ENCODE data around the gene SEMA5B. TPM values are rescaled to one million over a fixed set of nuclear protein-coding genes. Genes with fewer than 3 reads are reported as not detected.

The SEMA5B gene
- total RNA-seq, 1 experiment from 2014 or later: not detected

- Histone ChIP-seq H3K9me3 (ENCODE audit: insufficient read depth, low read depth) (no peaks in the 10 kb centered on the region), H3K79me2 (ENCODE audit: low read depth) (no peaks in the 10 kb centered on the region), H3K27me3 (ENCODE audit: insufficient read depth, low read depth) (peaks cover 69% of the 10 kb centered on the region), H3K4me1 (replicated peaks; ENCODE audit: insufficient read depth) (no peaks in the 10 kb centered on the region), H3F3A (ENCODE audit: insufficient read depth, low read depth) (no peaks in the 10 kb centered on the region), H2AFZ (no peak overlapping the region), H3K4me2 (0 out of 2 replicates have a peak overlapping the region, but pooled peaks have one; percentile 19), H3K27ac (no peak overlapping the region), H3K4me3 (no peak overlapping the region), H3K9me2 (ENCODE audit: insufficient read depth) (no peaks in the 10 kb centered on the region), H3K36me3 (ENCODE audit: low read depth) (no peaks in the 10 kb centered on the region), H4K20me1 (ENCODE audit: insufficient read depth) (no peaks in the 10 kb centered on the region)
- POLR2A ChIA-PET (ENCODE audit: unreplicated experiment): no interaction called here
- CTCF ChIA-PET: no interaction called here
- TF ChIP-seq CTCF (conservative IDR thresholded peaks at IDR 0.05) (no peak), EZH2 (IDR thresholded peaks at IDR 0.05; ENCODE audit: low read depth) (no peak)
- no TSS peak for BruUV-seq (replicated peaks)
- no peak for DNase-seq
- intact Hi-C loops (cut with micrococcal nuclease; ENCODE audit: unreplicated experiment): no loop called here
Measured at GRCh38 chr3:122992676-122993075, 34.9 kb downstream of the SEMA5B start.

GRCh38 chr3:122992133-122992532 is 35.4 kb downstream of the SEMA5B start:
- Histone ChIP-seq H3K4me3 (no peak overlapping the region), H3K4me2 (no peak overlapping the region), H2AFZ (no peak overlapping the region), H3K9me2 (ENCODE audit: insufficient read depth) (no peaks in the 10 kb centered on the region), H3K79me2 (ENCODE audit: low read depth) (no peaks in the 10 kb centered on the region), H3F3A (ENCODE audit: insufficient read depth, low read depth) (no peaks in the 10 kb centered on the region), H3K4me1 (replicated peaks; ENCODE audit: insufficient read depth) (no peaks in the 10 kb centered on the region), H3K27ac (no peak overlapping the region), H4K20me1 (ENCODE audit: insufficient read depth) (no peaks in the 10 kb centered on the region), H3K9me3 (ENCODE audit: insufficient read depth, low read depth) (no peaks in the 10 kb centered on the region), H3K36me3 (ENCODE audit: low read depth) (no peaks in the 10 kb centered on the region), H3K27me3 (ENCODE audit: insufficient read depth, low read depth) (peaks cover 73% of the 10 kb centered on the region)
- TF ChIP-seq EZH2 (IDR thresholded peaks at IDR 0.05; ENCODE audit: low read depth) (no peak), CTCF (conservative IDR thresholded peaks at IDR 0.05) (no peak)
- no peak for DNase-seq
- BruUV-seq (replicated peaks): no TSS peak
- ChIA-PET CTCF (no interaction called here), POLR2A (ENCODE audit: unreplicated experiment) (no interaction called here)
- intact Hi-C loops (cut with micrococcal nuclease; ENCODE audit: unreplicated experiment): no loop called here

GRCh38 chr3:122991236-122991985 is 36.2 kb downstream of the SEMA5B start:
- Histone ChIP-seq H3K9me2 (ENCODE audit: insufficient read depth) (no peaks in the 10 kb centered on the region), H3K36me3 (ENCODE audit: low read depth) (no peaks in the 10 kb centered on the region), H3K27me3 (ENCODE audit: insufficient read depth, low read depth) (peaks cover 76% of the 10 kb centered on the region), H3K4me2 (no peak overlapping the region), H3K4me1 (replicated peaks; ENCODE audit: insufficient read depth) (no peaks in the 10 kb centered on the region), H3K79me2 (ENCODE audit: low read depth) (no peaks in the 10 kb centered on the region), H3F3A (ENCODE audit: insufficient read depth, low read depth) (no peaks in the 10 kb centered on the region), H4K20me1 (ENCODE audit: insufficient read depth) (no peaks in the 10 kb centered on the region), H2AFZ (no peak overlapping the region), H3K4me3 (no peak overlapping the region), H3K9me3 (ENCODE audit: insufficient read depth, low read depth) (no peaks in the 10 kb centered on the region), H3K27ac (no peak overlapping the region)
- TF ChIP-seq EZH2 (IDR thresholded peaks at IDR 0.05; ENCODE audit: low read depth) (no peak), CTCF (conservative IDR thresholded peaks at IDR 0.05) (no peak)
- DNase-seq: no peak
- intact Hi-C loops (cut with micrococcal nuclease; ENCODE audit: unreplicated experiment): no loop called here
- ChIA-PET POLR2A (ENCODE audit: unreplicated experiment) (interaction anchor here (0.6 kb wide), 1 partner anchor 522 kb away, joined by 25 read pairs; no protein-coding TSS in a partner anchor), CTCF (interaction anchor here (0.6 kb wide), 1 partner anchor 403 kb away, joined by 3 read pairs; no protein-coding TSS in a partner anchor)
- BruUV-seq (replicated peaks): no TSS peak

Data from PC-9 (cell line).